Fibroblast of mammary gland (primary cell): ENCODE measurements around the gene SCAND1.
A peak's percentile ranks its signal among the peaks of the same experiment; 100 is the strongest.
"Not testable (repeated sequence)": the region's sequence is repeated elsewhere in the genome, so short reads cannot be mapped to it uniquely, and the experiment has no call there.

Source experiments
- DNase-seq: peaks from one replicate; pipeline ENCODE4 v3.0.0-alpha.2; 2010; ENCODE audit warnings: low read depth
- H3K4me3 ChIP-seq: 2 replicates; pipeline ENCODE4 v1.5.1; 2011; ENCODE audit warnings: low read depth, mild to moderate bottlenecking, low read length, moderate library complexity; ENCODE audit not compliant: control insufficient read depth
- CTCF ChIP-seq: conservative IDR thresholded peaks from 2 replicates; pipeline ENCODE4 v1.5.1; 2011; ENCODE audit warnings: low read depth, low read length, inconsistent platforms; ENCODE audit not compliant: control insufficient read depth, insufficient read depth

The SCAND1 gene

DNA sequence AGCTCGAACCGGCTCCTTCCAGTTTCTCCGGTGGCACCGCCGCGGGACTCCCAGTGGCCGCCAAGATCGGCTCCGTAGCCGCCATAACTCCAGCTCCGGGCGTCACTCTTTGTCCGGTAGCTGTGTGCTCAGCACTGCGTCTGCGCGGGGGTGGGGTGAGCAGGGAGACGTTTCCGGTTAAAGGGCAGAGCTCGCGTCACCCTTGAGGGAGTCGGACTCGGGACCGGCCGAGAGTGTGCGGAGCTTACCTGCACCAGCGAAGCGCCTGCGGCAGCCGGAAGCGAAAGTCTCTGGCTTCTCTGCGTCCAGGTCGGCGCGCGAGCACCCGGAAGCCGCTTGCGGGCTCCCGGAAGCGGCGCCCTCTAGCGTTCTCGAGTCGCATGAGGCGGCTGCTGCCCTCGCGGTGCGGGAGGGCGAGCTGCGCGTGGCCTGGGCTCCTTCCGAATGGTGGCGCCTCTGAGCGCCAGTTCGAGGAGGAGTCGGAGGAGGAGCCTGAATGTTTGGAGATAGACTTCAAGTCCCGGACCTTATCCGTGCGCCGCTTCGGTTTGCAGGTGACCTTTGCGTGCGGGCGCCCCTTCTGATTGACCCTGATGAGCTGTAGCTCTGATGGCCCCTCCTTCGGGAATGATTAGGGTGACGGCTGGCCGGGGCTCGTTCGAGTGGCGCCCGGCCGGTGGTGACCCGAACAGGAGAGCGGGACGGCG is at the start of gene SCAND1:
TSS of gene SCAND1 (minus strand) at position 303 of the 707 bp plus-strand sequence. CDS start at position 85, 218 bp downstream.
- peak; percentile 93 for DNase-seq
- H3K4me3 ChIP-seq, result peak within 1 kb of the TSS; percentile 89
- TF ChIP-seq CTCF, result peak; percentile 77

DNA sequence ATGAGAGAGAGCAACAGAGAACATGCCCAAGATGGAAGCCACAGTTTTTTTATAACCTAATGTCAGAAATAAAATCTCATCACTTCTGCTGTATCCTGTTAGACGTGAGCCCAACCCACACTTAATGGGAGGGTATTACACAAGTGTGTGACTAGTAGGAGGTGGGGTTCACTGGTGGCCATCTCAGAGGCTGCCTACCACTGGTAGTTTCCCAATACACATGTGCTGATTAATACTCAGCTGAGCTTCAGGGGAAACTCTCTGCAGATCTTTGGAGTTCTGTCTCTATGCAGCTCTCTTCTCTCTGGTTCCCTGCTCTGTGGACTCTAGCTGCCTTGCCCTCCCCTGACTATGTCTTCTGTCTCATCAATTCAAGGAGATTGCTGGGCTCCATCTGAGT is 49.7 kb upstream of the SCAND1 start:
- no peak overlapping the region for H3K4me3 ChIP-seq
- TF ChIP-seq CTCF, result no peak

DNA sequence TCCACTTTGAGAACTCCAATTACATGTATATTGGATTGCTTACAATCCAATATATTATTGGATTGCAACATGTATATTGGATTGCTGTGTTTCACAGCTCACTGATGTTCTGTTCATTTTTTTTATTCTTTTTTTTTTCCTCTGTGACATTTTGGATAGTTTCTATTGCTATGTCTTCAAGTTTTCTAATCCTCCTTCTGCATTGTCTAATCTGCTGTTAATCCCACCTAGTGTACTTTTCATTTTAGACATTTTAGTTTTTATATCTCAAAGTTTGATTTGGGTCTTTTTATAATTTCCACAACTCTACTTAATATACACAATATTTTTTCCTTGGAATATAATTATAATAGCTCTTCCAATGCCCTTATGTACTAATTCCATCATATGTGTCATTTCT is 48.6 kb upstream of the SCAND1 start:
- no peak for TF ChIP-seq CTCF
- DNase-seq, result no peak
- no peak overlapping the region for H3K4me3 ChIP-seq

More for the DNA sequence above, 49.7 kb upstream of the SCAND1 start:
- peak; percentile 70 for DNase-seq

DNA sequence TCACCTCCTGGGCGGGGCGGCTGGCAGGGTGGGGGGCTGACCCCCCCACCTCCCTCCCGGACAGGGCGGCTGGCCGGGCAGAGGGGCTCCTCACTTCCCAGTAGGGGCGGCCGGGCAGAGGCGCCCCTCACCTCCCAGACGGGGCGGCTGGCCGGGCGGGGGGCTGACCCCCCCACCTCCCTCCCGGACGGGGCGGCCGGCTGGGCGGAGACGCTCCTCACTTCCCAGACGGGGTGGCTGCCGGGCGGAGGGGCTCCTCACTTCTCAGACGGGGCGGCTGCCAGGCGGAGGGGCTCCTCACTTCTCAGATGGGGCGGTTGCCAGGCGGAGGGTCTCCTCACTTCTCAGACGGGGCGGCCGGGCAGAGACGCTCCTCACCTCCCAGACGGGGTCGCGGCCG is 47.0 kb upstream of the SCAND1 start:
- DNase-seq, H3K4me3 ChIP-seq: not testable (repeated sequence)

GRCh38 chr20:35996492-35996891 is 42.2 kb upstream of the SCAND1 start:
- DNase-seq, H3K4me3 ChIP-seq: not testable (repeated sequence)

DNA sequence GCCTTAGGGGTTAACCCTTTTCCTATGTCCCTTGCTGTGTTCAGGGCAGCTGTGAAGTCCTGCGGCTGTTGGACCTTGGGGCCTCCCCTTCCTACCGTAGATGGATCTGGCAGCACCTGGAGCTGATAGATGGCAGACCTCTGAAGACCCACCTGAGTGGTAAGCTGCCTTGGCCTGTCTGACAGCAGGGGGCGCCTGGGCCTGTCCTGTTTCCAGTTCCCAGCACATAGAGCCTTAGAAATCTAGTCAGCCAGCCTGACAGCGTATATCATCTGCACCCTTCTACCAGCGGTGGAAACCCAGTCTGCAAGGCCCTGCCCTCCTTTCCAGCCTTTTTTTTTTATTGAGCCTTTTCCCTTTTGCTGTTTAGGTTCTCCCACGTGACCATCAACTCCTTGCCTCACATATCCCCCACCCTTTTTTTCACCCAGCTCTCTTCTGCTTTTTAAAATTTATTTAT is 40.7 kb upstream of the SCAND1 start:
- peak; percentile 78 for DNase-seq
- TF ChIP-seq CTCF, result peak; percentile 97
- H3K4me3 ChIP-seq, result no peak overlapping the region

- H3K4me3 ChIP-seq, result no peak overlapping the region
- peak; percentile 85 for TF ChIP-seq CTCF
- peak; percentile 63 for DNase-seq
These were observed 38.5 kb upstream of the SCAND1 start for GRCh38 chr20:35992713-35993335.

DNA sequence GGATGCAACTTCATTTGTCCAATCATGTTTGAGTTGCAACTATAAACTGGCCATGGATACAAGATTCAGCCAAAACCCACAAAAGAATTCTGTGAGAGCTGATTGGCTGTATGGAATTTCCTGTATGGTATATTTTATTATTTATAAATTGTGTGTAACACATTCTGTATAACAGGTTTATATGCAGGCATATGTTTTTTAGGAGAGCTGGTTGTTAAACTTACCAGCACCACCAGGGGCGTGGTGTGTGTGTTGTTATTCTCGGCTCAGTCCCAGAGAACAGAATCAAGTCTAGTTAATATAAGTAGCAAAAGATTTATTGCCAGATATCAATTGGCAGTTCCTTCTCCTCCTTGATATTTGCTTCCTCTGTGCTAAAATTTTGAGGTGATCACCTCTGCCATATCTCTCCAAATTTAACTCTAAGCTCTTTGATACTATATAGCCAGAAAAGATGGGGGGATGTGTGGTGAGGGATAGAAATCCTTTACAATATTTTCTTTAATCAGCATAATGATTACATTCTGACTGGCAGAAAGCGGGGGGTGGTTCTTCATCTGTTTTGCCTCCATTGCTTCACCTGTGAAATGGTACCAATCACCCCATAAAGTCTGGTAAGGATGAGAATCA is 37.0 kb upstream of the SCAND1 start:
- no peak overlapping the region for H3K4me3 ChIP-seq
- peak; percentile 58 for TF ChIP-seq CTCF
- peak; percentile 32 for DNase-seq
